RWPE2 (cell line): Measurements from ENCODE around the gene SBK3.

Experiments
- ATAC-seq: fragments of 200-7000 bp; cut with Tn5 transposase; 3 replicates; pipeline ENCODE4 v1.9.1; 2021; ENCODE audit warnings: low read depth
- DNase-seq: peaks from one replicate; pipeline ENCODE4 v3.0.0-alpha.2; 2020; ENCODE audit warnings: low spot score
- H3K27ac ChIP-seq: fragments of 450-650 bp; 2 replicates; pipeline ENCODE4 v1.5.1; 2017; ENCODE audit warnings: mild to moderate bottlenecking; ENCODE audit not compliant: poor library complexity, severe bottlenecking
- H3K27me3 ChIP-seq: fragments of 250-450 bp; sonication (Bioruptor Pico); 2 replicates; pipeline ENCODE4 v1.5.1; 2021; ENCODE audit warnings: mild to moderate bottlenecking, moderate library complexity; ENCODE audit not compliant: insufficient read depth, poor library complexity, severe bottlenecking
- H3K36me3 ChIP-seq: fragments of 250-450 bp; sonication (Bioruptor Pico); 2 replicates; pipeline ENCODE4 v1.5.1; 2020; ENCODE audit warnings: low read depth, mild to moderate bottlenecking, moderate library complexity
- H3K4me1 ChIP-seq: fragments of 250-450 bp; sonication (Bioruptor Pico); 2 replicates; pipeline ENCODE4 v1.5.1; 2021; ENCODE audit warnings: mild to moderate bottlenecking, moderate library complexity; ENCODE audit not compliant: insufficient read depth, poor library complexity, severe bottlenecking
- H3K4me3 ChIP-seq: fragments of 250-450 bp; sonication (Bioruptor Pico); 2 replicates; pipeline ENCODE4 v1.5.1; 2021; ENCODE audit warnings: mild to moderate bottlenecking, moderate library complexity; ENCODE audit not compliant: severe bottlenecking
- H3K9me3 ChIP-seq: fragments of 250-450 bp; sonication (Bioruptor Pico); 2 replicates; pipeline ENCODE4 v1.5.1; 2021; ENCODE audit warnings: mild to moderate bottlenecking, moderate library complexity; ENCODE audit not compliant: severe bottlenecking
- TF ChIP-seq, protein P1 (sequence below): fragments of 450-650 bp; IDR thresholded peaks from one replicate; pipeline ENCODE4 v1.5.1; 2017; ENCODE audit warnings: mild to moderate bottlenecking, moderate library complexity; ENCODE audit not compliant: poor library complexity, severe bottlenecking

SBK3 gene

DNA sequence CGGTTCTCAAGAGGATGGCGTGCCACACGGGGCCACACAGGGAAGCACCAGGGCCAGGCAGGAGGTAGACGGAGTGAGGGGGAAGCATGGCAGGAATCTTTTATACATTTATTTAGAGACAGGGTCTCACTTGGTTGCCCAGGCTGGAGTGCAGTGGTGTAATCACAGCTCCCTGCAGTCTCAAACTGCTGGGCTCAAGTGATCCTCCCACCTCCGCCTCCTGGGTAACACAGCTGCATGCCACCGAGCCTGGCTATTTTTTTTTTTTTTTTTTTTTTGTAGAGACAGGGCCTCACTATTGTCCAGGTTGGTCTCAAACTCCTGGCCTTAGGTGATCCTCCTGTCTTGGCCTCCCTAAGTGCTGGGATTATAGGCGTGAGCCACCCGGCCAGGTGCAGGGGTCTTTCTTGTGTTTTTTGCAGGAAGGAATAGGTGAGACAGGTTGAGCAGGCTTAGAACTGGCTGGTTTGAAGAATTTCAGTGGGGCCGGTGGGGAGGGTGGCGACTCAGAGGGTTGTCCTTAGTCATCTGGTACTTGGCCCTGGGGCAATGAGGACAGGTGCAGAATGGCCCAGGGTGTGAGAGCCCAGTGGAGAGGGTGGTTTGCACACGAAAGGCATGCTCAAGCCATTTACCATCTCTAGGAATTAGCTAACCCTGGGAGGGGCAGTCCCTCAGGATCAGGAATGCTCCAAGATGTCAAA lies 49.5 kb downstream of the SBK3 start:
- Histone ChIP-seq H3K4me3 (no peak overlapping the region), H3K9me3 (no peaks in the 10 kb centered on the region), H3K4me1 (peaks cover 2% of the 10 kb centered on the region), H3K36me3 (no peaks in the 10 kb centered on the region), H3K27ac (no peak overlapping the region), H3K27me3 (no peaks in the 10 kb centered on the region)
- no peak; the same call in 2 of the 3 replicates for ATAC-seq
- DNase-seq = no peak
- TF ChIP-seq, protein P1, sequence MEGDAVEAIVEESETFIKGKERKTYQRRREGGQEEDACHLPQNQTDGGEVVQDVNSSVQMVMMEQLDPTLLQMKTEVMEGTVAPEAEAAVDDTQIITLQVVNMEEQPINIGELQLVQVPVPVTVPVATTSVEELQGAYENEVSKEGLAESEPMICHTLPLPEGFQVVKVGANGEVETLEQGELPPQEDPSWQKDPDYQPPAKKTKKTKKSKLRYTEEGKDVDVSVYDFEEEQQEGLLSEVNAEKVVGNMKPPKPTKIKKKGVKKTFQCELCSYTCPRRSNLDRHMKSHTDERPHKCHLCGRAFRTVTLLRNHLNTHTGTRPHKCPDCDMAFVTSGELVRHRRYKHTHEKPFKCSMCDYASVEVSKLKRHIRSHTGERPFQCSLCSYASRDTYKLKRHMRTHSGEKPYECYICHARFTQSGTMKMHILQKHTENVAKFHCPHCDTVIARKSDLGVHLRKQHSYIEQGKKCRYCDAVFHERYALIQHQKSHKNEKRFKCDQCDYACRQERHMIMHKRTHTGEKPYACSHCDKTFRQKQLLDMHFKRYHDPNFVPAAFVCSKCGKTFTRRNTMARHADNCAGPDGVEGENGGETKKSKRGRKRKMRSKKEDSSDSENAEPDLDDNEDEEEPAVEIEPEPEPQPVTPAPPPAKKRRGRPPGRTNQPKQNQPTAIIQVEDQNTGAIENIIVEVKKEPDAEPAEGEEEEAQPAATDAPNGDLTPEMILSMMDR = no peak

DNA sequence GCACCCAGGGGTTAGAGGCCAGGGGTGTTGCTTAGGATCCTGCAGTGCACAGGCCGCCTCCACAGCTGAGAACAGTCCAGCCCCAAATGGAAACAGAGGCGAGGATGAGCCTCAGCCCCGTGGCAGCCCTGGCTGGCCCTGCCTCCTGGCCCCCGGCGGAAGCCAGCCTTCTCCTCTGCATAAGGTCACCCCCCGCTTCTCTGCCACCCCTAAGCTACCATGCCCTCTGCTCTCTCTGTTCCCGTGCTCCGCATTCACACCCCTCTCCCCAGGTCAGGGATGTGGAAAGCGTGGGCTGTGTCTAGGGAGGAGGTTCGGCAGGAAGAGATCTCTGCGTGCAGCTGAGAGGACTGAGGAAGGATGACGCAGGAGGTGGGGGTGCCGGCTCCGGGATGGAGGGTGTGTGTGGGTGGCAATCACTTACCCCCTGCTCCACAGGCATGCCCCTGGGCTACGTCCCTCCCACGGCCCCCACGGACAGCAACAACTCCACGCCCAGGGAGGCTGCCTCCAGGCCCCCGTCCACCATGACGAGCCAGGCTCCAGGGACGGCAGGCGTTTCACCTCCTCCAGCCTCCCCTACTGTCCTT lies 51.1 kb downstream of the SBK3 start:
- DNase-seq (no peak), ATAC-seq (no peak)
- H3K36me3 ChIP-seq = no peaks in the 10 kb centered on the region
- H3K9me3 ChIP-seq = no peaks in the 10 kb centered on the region
- no peaks in the 10 kb centered on the region for H3K27me3 ChIP-seq
- TF ChIP-seq, protein P1 = no peak
- H3K4me3 ChIP-seq = no peak overlapping the region
- peaks cover 2% of the 10 kb centered on the region for H3K4me1 ChIP-seq
- no peak overlapping the region for H3K27ac ChIP-seq

DNA sequence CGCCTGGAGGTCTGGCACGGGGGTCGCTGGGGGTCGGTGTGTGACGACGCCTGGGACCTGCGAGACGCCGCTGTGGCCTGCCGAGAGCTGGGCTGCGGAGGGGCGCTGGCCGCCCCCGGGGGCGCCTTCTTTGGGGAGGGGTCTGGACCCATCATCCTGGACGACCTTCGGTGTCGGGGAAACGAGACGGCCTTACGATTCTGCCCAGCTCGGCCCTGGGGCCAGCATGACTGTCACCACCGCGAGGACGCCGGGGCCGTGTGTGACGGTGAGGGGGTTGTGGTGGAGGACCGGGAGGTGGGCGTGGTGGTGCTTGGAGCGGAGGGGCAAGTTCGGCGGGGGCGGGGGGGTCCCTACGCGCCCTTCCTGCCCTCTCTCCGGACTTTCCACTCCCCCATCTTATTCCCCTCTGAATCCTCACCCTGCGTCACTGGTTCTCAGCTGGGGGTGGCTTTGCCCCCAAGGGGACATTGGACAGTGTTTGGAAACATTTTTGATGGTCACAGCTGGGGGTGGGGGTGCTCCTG lies 51.6 kb downstream of the SBK3 start:
- Histone ChIP-seq H3K9me3 (no peaks in the 10 kb centered on the region), H3K36me3 (no peaks in the 10 kb centered on the region), H3K4me1 (peaks cover 2% of the 10 kb centered on the region), H3K27me3 (no peaks in the 10 kb centered on the region), H3K4me3 (no peak overlapping the region), H3K27ac (no peak overlapping the region)
- DNase-seq (peak; percentile 65), ATAC-seq (no peak)
- TF ChIP-seq, protein P1 = no peak

DNA sequence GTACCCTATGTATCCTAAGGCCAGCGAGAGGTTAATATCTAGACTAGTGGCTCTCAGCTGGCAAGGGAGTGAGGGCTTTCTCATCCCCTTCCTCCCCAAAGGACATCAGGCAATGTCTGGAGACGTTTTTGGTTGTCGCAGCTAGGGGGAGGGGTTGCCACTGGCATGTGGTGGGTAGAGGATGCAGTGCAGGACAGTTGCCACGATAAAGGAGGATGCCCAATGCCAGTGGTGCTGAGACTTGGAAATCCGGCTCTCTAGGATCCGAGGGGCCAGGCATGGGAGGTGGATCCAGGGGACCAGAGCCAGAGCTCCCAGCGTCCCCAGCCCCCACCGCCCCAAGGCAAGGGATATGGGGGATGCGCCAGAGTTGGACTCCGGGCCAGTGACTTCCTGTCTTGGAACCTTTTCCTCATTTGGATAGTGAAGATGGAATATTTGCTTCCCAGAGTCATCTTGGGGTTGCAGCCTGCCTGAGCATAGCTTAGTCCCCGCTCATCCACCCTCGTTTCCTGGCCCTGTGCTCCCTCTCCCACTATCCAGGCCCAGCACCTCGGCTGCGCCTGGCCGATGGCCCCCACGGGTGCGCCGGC lies 52.2 kb downstream of the SBK3 start:
- TF ChIP-seq, protein P1 = no peak
- no peaks in the 10 kb centered on the region for H3K36me3 ChIP-seq
- no peaks in the 10 kb centered on the region for H3K9me3 ChIP-seq
- H3K4me3 ChIP-seq = no peak overlapping the region
- ATAC-seq (no peak), DNase-seq (no peak)
- H3K4me1 ChIP-seq = peaks cover 2% of the 10 kb centered on the region
- H3K27me3 ChIP-seq = no peaks in the 10 kb centered on the region
- no peak overlapping the region for H3K27ac ChIP-seq
